HG02610 (cell line): ENCODE data around the gene MRPL20.
"Not testable (repeated sequence)": the region's sequence is repeated elsewhere in the genome, so short reads cannot be mapped to it uniquely, and the experiment has no call there.

ENCODE experiments used
- ATAC-seq: cut with Tn5 transposase; IDR thresholded peaks from one replicate; pipeline ENCODE4 v1.9.1; 2021; ENCODE audit warnings: mild to moderate bottlenecking, moderate library complexity; ENCODE audit not compliant: unreplicated experiment

Gene MRPL20

DNA sequence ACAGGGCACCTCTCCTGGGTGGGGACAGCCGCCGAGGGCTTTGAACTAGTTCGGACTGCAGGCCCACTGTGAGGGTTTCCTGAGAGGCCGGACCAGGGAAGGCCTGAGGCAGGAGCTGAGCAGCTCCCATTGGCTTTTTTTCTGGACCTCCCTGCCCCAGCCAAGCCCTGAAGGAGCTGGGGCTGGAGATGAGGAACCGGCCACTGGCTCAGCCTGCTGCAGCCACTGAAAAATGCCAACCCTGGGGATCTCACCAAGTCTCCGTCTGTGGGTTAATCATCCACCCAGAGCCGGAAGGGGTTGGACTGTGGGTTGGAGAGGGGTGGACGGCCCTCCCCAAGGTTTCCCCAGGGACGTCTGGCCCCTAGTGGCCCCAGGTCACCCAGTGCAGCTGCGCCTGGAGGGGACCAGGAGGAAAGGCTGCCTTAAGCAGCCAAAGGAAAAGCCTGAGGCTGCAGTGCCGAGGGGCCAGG is 30.8 kb upstream of the MRPL20 start:
- ATAC-seq, result no peak

DNA sequence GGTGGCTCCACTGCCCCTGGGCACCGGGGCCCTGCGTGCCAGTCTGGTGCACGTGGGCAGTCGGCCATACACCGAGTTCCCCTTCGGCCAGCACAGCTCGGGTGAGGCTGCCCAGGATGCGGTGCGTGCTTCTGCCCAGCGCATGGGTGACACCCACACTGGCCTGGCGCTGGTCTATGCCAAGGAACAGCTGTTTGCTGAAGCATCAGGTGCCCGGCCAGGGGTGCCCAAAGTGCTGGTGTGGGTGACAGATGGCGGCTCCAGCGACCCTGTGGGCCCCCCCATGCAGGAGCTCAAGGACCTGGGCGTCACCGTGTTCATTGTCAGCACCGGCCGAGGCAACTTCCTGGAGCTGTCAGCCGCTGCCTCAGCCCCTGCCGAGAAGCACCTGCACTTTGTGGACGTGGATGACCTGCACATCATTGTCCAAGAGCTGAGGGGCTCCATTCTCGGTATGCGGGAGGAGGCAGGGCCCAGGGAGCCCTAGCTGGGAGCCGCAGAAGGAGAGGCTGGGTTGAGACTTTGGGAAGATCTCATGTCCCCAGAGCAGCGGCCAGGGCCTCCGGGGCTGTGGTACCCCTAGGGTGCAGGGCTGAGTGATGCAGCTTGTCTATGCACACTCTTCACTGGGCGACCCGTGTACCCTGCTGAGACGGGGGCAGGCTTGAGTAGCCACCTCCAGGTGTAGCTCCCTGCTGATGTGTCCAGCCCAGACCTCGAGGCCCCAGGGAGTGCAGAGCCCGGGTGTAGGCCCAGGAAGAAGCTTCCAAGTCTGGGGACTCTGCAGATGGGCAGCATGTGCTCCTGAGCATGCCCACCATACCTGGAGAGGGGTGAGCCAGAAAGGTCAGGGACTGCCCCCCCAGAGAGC is 30.2 kb upstream of the MRPL20 start:
- no peak for ATAC-seq

DNA sequence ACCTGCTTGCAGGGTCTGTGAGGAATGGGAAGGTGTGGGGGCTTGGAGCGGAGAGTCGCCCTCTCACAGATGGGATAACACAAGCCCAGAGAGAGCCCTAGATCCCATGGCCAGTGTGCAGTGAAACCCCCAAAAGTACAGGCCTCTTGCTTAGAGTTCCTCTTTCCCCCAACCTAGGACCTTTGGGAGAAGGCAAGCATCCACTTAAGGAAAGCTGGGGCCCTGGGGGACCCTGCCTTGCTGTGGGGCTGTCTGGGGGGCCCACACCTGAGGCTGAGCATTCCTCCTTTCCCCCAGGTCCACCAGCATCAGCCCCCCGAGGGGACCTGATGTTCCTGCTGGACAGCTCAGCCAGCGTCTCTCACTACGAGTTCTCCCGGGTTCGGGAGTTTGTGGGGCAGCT is 29.5 kb upstream of the MRPL20 start:
- no peak for ATAC-seq

DNA sequence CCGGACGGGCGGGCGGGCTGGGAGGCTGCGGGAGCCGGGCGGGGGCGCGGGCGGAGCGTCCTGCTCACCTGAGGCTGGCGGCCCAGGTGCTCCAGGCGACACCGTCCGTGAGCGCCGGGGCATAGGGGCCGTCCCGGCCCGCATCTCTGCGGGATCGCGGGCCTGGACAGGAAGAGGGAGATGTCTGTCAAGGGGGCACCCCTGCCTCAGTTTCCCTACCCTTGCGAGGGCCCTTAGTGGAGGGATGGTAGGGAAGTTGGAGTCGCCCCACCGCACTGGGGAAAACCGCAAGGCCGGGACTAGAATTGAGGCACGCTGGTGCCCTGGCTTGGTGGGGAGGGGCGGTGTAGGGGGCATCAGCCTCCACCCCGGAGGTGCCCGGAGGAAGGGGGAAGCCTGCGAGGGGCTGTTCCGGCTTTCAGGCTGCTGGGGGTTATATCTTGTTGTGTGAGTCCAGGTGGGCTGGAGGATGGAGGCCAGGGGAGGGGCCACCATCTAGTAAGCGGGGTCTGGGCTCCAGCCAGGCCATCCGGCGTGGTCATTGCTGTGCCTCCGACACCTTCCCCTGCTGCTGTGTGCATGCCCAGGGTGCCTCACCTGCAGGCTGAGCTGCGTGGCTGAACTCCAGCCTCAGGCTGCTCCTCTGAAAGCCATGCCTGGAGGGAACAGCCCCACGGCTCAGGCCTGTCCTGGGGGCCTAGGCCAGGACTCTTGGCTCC is 29.0 kb upstream of the MRPL20 start:
- ATAC-seq, result no peak

DNA sequence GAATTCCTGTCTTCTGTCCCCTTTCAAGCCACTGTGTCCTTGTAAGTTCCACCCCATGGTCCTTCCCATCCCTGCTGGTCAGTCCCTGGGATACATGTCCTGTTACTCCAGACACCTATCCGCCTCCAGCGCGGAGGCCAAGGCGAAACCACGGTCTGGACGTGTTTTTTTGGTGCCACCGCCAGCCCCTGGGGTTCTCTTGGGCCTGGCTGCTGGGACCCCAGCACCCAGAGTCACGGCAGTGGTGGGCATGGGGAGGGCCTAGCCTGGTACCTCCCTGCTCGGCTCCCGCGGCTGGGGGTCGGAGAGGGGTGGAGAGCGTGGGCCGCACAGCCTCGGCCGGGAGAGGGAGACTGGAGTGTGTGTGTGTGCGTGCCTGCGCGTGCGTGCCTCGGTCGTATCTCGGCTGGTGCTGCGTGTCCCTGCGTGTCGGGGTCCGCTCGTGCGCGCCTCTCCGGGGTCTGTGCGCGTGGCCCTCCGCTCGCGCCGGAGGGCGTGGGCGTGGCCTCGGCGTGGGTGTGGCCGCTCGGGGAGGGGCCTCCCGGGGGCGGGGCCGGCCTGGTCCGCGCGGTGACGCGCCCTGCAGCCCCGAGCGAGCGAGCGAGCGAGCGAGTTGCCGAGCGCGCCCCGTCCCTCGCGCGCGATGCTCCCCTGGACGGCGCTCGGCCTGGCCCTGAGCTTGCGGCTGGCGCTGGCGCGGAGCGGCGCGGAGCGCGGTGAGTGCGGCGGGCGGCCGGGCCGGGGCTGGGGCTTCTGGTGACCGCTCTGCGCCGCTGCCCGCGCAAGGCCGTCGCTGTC is 28.2 kb upstream of the MRPL20 start, which contains the start of gene VWA1:
Gene VWA1, plus strand, starts transcription at position 585 of the 798 bp plus-strand sequence. Its CDS starts 59 bp downstream, at position 644.
- no peak for ATAC-seq

DNA sequence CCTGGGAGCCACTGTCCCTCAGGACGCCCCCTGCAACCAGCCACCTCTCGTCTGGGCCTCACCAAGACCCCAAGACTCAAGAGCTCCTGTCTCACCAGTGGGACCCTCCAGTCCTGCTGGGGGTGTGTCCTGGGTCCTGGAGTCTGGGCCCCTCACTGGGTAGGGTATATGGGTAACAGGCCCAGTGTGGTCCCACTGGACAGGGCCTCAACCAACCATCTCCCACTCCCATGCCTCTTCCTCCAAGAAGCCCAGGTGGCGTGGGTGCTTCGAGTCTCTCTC is 27.7 kb upstream of the MRPL20 start:
- ATAC-seq, result no peak

DNA sequence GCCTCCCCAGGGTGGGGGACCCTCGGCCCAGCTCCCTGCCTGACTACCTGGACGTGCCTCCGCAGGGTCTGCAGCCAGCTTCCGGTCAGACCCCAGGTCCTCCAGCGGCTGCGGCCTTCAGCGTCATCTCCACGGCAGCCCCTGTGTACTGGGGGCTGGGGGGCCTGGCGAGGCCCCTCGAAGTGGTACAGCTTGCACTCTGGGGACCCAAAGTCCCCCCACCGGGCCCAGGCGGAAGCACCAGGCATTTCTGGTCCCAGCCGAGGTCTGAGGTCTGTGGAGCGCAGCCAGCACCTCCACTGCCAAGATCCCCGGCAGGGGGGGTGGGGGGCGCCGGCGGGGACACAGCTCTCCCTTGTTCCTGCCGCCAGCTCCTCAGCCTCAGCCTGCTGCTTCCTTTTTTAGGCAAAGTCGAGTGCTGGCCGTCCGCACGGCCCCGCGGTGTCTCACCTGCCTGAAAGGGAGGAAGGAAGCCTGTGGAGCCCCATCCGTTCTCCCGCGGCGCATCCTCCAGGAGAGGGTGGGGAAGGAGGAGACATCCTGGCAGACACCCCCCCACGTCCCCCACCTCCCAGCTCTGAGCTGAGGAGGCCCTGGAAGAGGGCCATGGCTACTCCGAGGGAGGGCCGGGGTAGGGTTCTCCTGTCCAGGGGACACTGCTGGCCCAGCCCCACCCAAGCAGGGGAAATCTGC is 27.2 kb upstream of the MRPL20 start:
- no peak for ATAC-seq

DNA sequence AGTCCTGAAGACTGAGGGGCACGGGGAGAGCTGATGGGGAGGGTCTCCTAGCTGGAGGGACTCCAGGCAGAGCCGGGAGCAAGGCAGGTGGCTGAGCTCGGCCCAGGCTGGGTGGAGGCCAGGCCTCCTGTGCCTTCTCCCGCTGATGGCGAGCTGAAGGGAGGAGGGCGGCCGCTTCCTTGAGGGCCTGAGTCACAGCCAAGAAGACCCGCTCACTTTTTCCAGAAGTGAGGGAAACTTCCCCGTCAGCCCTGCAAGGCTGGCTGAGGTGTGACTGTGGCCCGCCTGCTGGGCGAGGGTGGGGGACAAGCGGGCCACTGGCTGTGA is 26.7 kb upstream of the MRPL20 start:
- ATAC-seq, result no peak

DNA sequence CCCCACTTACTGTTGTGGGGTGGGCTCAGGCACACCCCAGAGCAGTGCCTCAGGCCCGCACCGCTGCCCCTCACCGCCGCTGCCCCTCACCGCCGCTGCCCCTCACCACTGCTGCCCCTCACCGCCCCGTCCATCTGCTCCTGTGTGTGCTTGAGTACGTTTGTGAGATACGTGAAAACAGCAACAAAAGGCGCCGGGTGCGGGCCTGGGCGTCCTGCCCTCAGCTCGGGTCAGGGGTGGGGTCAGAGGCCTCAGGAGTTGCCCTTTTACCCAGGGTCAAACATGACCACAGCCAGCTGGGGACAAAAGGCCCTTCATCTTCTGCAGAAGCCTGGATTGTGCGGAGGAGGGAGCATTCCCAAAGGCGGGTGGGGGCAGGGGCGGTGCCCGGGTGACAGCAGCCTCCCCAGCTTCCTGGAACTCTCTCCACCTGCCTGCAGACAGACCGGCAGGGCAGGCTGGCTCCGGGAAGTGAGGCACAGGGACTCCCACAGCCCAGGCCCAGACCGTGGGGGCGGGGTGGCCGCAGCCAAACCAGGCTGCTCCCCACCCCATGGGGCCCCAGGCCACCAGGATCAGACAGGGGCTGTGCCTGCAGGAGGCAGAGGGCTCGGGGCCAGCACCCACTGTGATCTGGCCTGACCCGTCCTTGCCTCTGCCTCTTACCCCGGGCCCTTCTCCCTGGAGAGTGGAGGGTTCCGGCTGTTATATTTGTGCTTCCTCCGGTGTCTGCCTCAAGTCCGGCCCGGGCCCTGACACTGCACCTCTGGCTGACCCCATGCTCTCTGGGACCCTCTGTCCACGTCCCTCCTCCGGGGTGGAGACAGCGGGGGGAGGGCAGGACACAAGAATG is 26.1 kb upstream of the MRPL20 start:
- ATAC-seq, result no peak

DNA sequence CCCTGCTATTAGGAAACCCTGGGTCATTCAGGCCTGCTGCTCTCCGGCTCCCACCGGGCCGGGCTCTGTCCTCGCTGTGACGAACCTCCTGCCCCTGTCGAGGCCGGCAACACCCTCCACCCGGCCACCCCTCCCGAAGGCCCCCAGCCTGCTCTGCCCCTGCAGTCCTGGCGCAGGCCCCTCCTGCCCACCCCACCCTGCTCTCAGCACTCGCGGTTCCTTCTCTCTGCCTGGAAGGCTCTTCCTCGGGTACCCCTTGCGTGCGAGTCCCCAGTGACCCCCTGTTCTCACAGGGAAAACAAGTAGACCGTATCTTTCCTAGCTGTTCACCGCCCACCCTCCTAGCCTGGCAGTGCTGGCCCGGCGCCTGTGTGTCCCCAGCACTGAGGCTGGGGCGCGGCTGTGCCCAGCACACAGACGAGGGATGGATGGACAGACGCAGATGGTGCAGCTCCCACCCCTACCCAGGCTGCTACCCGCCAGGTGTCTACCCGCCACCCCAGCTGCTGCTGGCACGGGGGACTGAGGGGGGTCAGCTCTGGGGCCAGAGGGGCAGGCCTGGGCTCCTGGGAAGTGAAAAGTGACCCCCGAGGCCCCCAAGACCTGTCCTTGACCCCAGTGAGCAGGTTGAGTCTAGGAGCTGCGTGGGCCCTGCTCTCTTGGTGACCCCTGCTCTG is 25.3 kb upstream of the MRPL20 start:
- no peak for ATAC-seq

DNA sequence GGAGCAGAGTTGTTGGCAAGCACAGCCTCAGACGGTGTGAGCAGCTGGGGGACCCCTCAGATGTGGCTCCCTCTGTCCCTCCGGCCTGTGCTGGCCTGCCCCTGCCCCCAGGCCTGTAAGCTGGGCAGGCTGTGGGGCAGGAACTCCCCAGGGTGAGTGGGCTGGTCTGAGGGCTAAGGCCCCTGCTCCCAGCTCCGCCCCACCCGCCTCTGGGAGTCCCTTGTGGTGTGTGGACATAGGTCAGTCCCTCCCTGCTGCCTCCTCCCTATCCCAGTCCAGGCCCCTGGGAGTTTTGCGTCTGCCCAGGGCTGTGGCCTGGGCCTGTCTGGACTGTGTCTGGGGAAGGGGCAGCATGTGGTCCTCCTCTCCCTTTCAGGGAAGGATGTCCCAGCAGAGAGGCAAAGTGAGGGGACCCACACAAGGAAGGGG is 24.8 kb upstream of the MRPL20 start:
- no peak for ATAC-seq

DNA sequence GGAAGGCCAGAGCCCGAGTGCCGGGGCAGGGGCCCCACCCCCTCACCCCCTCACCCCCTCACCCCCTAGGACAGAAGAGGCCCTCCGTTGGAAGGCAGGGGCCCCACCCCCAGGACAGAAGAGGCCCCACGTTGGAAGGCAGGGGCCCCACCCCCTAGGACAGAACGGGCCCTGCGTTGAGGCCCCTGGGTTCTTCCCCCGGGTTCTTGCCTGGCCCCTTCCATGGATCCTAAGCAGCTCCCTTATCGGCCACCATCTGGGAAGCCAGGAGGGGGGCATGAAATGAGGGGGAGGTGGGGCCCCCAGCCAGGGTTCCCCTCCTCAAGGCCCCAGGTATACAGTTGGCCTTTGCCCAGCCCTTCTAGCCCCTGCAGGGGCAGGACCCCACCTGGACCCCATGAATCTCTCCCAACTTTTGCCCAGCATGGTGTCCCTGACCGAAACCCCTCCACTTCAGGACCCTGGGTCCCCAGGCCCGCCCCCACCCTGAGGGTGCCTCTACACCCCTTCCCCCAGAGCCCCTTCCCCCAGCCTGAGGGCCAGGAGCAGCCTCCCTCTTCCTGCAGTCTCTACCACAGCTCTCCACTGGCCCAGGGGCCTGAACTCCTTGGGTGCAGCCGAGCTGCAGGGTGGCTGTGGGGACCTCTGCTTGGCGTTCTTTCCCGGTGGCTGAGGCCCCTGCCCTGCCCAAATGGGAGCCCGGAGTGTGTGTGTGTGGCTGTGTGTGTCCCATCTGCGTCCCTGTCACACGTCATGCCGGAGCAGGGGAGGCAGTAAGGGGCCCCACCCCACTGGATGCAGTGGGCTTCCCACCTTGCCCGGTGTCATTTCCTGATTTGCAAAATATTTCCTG is 24.1 kb upstream of the MRPL20 start:
- no peak for ATAC-seq

DNA sequence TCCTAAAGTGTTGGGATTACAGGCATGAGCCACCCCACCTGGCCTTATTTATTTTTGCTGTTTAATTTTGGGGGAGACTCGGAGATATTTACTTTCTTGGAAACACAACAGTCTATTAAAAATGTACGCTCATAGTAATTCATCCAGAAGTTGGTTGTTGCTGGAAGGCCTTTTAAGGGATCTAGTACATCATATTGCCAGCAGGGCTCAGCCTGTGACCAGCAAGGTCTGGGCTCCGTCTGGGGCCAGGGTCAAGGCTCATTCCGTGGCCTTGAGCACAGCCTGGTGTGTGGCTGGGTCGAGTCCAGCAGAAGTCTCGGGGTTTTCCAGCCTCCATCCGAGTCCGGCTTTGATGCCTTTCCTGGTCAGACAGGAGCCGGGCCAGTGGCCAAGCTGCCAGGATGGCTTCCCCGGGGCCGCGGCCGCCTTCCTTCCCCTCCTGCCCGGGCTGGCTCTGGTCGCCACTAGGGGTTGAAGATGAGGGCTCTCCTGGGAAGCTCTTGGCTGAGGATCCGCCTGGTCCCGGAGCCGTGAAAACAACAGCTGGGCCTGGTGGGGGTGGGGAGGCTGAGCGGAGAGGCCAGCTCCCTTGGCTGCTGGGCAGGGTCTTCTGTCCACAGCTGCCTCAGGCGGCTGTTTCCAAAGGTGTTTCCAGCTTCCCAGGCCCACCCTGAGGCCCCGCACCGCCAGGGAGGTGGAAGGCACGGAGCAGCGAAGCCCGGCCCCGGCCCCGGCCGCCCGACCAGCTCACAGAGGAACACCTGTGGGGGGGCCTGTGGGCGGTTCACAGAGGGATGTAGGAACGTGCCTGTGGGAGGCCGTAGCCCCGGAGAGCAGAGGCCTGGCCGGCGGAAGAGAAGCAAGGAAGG is 23.3 kb upstream of the MRPL20 start:
- no peak for ATAC-seq

DNA sequence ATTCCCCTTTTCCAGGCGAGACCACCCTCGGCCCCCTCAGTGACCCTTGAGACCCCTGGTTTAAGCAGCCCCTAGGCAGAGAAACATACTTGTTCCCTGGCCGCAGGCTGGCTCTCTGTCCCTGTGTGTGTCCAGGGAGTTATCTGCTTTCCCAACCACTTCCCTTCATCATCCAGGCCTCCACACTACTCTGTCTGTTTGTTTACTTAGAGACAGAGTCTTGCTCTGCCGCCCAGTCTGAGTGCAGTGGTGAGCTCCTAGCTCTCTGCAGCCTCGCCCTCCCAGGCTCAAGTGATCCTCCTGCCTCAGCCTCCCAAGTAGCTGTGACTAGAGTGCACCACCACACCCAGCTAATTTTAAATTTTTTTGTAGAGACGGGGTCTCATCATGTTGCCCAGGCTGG is 22.6 kb upstream of the MRPL20 start:
- ATAC-seq, result no peak

DNA sequence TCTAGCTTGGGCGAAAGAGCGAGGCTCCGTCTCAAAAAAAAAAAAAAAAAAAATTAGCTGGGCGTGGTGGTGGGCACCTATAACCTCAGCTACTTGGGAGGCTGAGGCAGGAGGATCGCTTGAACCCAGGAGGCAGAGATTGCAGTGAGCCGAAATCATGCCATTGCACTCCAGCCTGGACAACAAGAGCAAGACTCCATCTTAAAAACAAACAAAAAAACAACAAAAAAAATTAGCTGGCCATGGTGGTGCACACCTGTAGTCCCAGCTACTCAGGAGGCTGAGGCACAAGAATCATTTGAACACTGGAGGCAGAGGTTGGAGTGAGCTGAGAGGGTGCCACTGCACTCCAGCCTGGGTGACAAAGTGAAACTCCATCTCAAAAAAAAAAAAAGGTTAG is 21.9 kb upstream of the MRPL20 start:
- ATAC-seq, result not testable (repeated sequence)

DNA sequence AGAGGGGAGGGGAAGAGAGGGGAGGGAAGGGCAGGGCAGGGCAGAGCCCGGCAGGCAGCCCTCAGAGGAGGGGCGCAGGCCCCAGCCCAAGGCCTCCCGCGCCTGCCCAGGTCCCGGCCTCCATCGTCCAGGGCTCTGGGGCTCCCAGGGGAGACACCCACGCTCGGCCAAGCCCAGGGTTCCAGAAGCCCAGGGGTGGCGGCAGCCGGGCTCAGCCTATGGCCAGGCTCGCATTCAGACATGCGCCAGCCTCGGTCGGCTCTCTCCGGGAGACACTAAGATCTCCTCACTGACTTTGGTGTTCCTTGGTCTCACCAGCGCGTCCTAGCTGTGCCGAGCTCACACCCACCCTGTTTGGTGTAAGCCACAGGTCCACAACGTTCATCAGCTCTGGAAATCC is 21.1 kb upstream of the MRPL20 start:
- no peak for ATAC-seq

DNA sequence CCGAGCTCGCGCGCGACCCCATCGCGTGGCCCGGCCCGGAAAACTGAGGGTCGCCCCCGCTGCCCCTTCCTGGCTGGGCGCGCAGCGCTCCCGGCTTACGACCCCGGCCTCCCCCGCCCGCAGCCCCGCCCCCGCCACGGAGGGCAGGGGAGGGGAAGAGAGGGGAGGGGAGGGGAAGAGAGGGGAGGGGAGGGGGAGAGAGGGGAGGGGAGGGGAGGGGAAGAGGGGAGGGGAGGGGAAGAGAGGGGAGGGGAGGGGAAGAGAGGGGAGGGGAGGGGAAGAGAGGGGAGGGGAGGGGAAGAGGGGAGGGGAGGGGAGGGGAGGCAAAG is 20.7 kb upstream of the MRPL20 start:
- ATAC-seq, result no peak
